Measurements from ENCODE around the gene PTPRU. TPM values are rescaled to one million over a fixed set of nuclear protein-coding genes. Genes with fewer than 3 reads are reported as not detected.
"Not testable (repeated sequence)": the region's sequence is repeated elsewhere in the genome, so short reads cannot be mapped to it uniquely, and the experiment has no call there.

PTPRU gene
- total RNA-seq, 1 donor from 2014 or later = 1.8 TPM

- DNase-seq (ENCODE audit: low read depth in 2 of 2) = no peak
These were observed 15.0 kb upstream of the PTPRU start for GRCh38 chr1:29221296-29221695.

DNA sequence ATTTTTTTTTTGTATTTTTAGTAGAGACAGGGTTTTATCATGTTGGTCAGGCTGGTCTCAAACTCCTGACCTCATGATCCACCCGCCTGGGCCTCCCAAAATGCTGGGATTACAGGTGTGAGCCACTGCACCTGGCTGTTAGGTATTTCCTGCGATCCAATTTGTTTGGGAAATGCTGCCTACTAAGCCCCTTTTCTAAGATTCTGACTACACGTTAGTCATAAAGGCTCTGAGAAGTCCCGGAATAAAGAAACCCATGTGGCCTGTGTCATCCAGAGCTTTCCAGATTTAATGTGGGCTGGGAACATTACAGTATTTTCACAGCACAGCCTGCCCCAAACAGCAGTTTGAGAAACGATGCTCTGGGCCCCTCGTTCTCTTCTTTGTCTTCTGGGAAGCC lies 14.1 kb upstream of the PTPRU start:
- DNase-seq (ENCODE audit: low read depth in 2 of 2) = not testable (repeated sequence)

- DNase-seq (ENCODE audit: low read depth in 2 of 2) = no peak
These were observed 13.6 kb upstream of the PTPRU start for GRCh38 chr1:29222686-29223085.

DNA sequence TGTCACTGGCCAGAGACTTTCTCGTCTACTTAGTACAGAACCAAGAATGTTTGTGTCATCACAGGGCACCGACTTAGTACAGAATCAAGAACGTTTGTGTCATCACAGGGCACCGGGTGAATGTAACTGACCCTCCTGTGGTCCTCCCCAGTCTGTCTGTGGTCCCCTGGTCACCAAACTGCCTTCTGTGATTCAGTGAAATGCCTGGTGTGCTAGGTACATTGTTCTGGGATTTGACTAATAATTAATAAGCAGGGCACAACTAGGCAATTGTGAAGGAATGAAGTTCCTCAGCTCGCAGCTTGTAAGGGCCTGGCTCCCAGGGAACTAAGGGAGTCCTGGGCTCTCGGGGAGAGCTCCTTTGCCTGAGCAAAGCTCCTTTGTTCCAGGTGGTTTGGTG lies 12.8 kb upstream of the PTPRU start:
- no peak for DNase-seq (ENCODE audit: low read depth in 2 of 2)

- no peak for DNase-seq (ENCODE audit: low read depth in 2 of 2)
These were observed 11.9 kb upstream of the PTPRU start for GRCh38 chr1:29224356-29224837.

DNA sequence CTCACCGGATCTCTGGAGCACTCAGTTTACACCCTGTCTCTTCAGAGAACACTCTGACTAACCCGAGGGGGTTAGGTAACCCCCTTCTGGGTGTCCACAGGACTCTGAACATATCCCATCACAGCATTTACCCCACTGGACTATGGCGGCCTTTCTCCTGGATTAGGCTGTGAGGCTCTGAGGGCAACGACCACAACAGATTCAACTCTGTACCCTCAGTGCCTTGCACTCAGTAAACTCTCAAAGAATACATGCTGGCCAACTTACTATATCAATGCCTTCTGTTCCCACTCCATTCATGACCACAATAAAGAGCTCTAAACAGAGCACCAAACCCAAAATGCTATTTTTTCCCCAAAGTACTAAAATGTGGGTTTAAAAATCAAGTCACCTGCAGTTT lies 11.0 kb upstream of the PTPRU start:
- no peak for DNase-seq (ENCODE audit: low read depth in 2 of 2)

DNA sequence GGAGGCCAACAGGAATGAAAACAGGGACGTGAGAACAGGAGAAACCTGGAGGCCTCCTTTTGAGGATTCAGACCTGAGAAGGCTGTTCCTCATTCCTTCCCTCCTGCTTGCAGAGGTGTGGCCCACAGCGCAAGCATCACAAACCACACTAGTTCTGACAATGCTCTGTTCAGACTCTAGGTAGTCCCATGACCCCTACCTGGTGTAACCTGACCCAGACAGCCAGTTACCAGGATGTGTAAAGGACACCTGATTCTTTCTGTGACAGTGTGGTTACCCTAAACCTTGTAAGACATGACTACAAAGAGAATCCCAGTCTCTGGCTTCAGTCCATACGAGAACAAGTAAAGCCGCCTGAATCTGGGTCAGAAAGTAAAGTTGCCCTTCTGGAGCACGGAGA lies 8.8 kb upstream of the PTPRU start:
- DNase-seq (ENCODE audit: low read depth in 2 of 2) = no peak

GRCh38 chr1:29230204-29230552 lies 6.1 kb upstream of the PTPRU start:
- no peak for DNase-seq (ENCODE audit: low read depth in 2 of 2)

DNA sequence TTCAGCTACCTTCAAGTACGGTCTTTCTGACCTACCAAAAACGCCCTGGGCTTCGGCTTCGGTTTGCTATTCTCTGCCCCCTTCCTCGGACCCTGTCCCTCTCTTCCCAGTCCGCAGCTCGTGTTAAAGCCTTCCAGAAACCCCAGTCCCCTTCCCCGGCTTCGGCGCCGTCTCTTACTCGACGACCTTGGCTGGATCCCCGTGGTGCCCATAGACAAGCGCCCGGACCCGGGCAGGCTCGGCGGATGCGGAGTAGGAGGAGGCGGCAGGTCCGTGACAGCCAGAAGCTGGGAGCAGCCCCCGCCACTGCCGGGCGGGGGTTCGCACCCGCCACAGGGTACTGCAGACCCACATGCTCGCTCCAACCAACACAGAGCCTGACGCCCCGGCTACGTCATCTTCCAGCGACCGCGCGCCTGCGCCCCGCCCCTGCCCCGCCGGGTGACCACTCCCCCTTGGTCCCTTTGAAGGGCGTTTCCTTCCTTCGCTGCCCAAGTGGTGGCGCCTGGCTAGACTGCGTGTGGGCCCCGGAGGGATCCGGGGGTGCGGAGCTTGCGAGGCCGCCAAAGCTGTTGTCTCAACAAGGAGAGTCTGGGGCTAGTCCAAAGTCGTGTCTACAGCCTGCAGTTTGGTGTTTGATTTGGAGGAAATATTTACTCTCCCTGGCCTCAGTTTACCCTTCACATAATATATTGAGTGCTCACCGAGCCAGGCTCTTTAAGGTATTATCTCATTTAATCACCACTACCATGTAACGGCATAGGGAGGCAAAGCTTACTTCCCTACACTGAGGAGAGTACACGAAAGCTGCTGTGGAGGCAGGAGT lies 5.6 kb upstream of the PTPRU start, which contains the start of gene MECR:
TSS of gene MECR (minus strand) at position 382 of the 826 bp plus-strand sequence. CDS start at position 354, 28 bp downstream.
- peak; percentile 93 to 94 for DNase-seq (ENCODE audit: low read depth in 2 of 2)

GRCh38 chr1:29232387-29232786 lies 3.9 kb upstream of the PTPRU start:
- no peak for DNase-seq (ENCODE audit: low read depth in 2 of 2)

- no peak for DNase-seq (ENCODE audit: low read depth in 2 of 2)
These were observed 2.6 kb upstream of the PTPRU start for GRCh38 chr1:29233693-29234092.

GRCh38 chr1:29234471-29234870 lies 1.9 kb upstream of the PTPRU start:
- DNase-seq (ENCODE audit: low read depth in 2 of 2) = no peak

DNA sequence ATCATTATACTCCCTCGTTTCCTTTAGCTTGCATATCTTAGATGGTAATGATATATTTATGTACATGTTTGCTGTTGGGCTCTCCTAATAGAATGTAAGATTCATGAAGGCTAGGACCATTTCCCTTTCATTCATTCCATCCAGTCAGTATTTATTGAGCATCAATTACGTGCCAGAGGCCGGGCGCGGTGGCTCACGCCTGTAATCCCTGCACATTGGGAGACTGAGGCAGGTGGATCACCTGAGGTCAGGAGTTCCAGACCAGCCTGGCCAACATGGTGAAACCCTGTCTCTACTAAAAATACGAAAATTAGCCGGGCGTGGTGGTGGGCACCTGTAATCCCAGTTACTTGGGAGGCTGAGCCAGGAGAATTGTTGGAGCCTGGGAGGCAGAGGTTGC lies 1.4 kb upstream of the PTPRU start:
- not testable (repeated sequence) for DNase-seq (ENCODE audit: low read depth in 2 of 2)

DNA sequence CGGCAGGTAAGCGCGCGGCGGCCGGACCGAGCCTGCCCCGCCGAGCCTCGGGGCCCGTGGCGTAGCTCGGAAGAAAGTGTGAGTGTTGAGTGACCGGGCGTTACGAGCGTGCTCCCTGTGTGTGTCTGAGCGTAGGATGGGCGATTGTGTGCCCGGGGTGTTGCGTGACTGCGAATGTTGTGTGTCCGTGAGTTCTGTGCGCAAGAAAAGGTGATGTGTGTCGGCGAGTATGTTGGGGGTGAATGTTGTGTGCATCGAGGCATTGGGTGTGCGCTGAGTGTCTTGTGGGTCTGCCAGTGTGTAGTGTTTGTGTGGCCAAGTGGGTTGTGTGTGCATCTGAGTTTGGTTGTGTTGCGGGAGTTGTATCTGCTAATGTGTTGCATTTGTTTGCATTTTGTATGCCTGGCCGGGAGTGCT lies 398 bp downstream of the PTPRU start:
- peak; percentile 21 to 34 for DNase-seq (ENCODE audit: low read depth in 2 of 2)

DNA sequence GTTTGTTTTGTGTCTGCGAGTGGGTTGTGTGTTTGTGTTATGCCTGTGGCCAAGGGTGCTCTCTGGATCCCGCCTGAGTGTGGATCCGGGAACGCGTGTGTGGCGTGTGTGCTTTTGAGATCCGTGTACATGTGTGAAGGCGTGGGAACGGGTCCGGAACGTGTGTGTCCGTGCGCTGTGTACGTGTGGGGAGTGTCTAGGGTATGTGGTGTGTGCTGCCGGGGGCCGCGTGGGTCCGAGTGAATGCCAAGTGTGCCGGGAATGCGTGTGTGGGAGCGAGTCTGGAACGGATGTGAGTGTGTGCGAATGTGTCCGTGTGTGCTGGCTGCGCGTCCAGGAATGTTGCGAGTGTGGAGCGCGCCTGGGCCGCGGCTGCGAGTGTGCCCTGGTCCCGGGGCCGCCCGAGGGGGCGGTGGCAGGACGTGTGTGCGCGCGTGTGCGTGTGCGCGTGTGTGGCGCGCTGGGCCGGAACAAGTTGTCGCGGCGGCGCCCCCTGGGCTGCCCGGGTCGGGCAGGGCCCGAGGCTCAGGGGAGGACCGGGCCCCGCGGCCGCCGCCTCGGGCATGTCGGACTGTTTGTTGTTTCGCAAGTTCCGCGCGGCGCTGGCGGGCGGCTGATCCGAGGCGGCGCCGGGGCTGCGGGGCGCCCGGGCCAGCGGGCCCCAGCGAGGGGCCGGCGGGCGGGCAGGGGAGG lies 953 bp downstream of the PTPRU start:
- DNase-seq (ENCODE audit: low read depth in 2 of 2) = peak; percentile 37 to 59

GRCh38 chr1:29237852-29238619 lies 1.7 kb downstream of the PTPRU start:
- peak; percentile 31 to 39 for DNase-seq (ENCODE audit: low read depth in 2 of 2)

DNA sequence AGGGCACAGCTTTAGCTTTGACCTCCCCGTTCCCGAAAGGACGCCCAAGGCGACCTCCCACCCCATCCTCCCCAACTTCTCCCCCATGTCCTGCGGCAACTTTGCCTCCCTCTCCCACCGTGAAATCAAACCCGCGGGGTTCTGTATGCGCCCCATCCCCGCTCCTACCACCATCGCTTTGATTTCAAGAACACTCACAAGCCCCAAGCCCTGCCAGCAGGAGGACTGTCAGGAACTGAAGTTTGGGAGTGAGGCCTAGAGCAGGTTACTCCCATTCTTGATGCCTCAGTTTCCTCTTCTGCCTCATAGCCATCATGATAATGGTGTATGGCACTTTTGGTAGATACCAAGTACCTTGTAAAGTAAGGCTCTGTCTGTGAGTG lies 2.3 kb downstream of the PTPRU start:
- no peak for DNase-seq (ENCODE audit: low read depth in 2 of 2)

- DNase-seq (ENCODE audit: low read depth in 2 of 2) = no peak
These were observed 2.8 kb downstream of the PTPRU start for GRCh38 chr1:29239142-29239541.

DNA sequence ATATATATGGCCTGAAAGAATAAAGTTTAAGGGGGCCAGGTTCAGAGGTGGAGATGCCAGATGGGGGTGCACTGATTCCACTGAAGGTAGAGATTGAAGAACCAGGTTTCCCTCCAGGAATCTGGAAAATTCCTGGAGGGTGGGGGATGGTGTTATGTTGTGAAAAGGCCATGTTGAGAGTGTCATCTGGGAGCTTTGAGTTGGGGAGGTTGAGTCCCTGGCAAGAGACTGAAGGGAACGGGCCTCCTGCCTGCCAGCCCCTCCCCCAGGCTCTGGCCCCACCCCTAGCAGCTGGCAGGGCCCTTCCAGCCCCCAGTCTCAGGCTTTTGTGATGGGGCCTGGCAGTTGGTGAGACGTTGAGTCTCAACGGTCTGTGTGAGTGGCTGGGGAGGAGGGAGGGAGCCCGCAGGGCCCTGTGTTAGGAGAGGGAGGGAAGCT lies 4.1 kb downstream of the PTPRU start:
- DNase-seq (ENCODE audit: low read depth in 2 of 2) = no peak

DNA sequence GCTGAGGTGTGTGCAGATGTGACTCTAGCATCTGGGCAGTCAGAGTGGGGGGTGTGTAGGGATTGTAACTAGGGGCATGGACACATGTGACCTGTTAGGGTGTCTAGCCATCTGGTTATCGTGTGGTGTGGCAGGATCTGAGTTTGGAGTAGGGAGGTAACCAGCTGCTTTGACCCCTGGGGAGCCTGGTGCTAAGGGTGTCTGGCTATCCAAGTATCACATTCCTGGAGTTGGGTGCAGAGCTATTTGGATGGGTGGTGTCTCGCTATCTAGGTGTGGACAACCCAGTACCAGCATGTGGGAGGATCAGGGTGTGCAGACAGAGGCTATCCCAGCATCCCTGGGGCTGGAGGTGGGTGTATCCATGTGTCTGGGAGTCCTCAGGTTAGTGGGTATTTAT lies 4.7 kb downstream of the PTPRU start:
- DNase-seq (ENCODE audit: low read depth in 2 of 2) = no peak

DNA sequence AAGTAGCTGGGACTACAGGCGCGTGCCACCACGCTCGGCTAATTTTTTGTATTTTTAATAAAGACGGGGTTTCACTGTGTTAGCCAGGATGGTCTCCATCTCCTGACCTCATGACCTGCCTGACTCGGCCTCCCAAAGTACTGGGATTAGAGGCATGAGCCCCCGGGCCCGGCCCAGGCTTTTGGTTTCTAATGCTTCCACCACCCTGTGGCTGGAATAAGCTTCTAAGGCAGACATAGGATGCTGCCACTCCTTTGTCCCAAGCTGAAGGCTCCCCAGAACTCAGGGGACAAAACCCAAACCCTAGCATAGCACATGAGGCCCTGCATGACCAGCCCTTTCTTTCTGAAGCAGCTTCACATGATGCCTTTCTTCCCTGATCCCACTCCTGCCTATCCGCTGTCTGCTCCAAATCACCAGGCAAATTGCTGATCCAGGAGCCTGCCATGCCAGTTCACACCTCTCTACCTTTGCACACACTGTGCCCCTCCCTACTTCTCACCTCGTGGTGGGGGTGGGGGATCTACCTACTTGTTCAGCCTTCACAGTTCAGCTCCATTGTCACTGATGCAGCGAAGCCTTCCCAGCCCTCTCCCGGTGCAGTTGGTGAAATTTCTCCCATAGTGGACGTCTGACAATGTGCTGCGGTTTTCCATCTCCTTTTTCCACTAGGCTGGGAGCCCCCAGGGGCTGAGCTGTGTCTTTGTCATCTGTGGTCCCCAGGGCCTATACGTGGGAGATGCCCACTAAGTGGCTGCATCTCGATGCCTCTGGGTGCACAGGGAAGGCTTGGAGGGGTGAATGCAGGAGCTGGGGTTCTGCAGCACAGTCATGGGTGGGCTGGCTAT lies 6.9 kb downstream of the PTPRU start:
- no peak for DNase-seq (ENCODE audit: low read depth in 2 of 2)
